ENCODE results near the gene DNAH7. TPM values are rescaled to one million over a fixed set of nuclear protein-coding genes. Genes with fewer than 3 reads are reported as not detected.

The DNAH7 gene
- total and polyA plus RNA-seq, 10 of the 15 experiments (the other 5 are each of a cell fraction or from before 2014, with no cell fraction given): 0.05 to 0.61 (median 0.16) TPM

DNA sequence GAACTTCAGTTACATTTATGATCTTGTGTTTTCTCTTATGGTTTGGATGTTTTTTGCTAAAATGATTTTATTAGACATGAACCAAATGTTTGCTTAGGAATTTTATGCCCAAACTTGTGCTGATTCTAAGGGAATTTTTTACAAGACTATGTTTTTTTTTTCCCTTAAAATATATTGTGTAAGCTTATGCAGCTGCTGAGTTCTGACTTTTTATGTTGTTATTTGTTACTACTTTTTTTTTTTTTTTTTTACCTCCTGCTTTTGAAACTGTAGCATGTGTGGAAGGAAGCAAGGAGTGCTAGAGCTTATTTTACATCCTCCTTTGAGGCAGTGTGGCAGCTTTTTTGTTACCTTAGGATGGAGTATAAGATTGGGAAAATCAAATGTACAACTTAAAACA is 6.0 kb upstream of the DNAH7 start:
- DNase-seq (ENCODE audit: low read depth, low spot score) (no peak), ATAC-seq (no peak), FAIRE-seq (no peak)
- in situ Hi-C loops (cut with MboI): no loop called here
- H3K4me3 ChIP-seq: no peak overlapping the region
- TF ChIP-seq MYB (IDR thresholded peaks at IDR 0.05; ENCODE audit: borderline replicate concordance, low read depth, low read length): no peak
- TF ChIP-seq, protein P1, sequence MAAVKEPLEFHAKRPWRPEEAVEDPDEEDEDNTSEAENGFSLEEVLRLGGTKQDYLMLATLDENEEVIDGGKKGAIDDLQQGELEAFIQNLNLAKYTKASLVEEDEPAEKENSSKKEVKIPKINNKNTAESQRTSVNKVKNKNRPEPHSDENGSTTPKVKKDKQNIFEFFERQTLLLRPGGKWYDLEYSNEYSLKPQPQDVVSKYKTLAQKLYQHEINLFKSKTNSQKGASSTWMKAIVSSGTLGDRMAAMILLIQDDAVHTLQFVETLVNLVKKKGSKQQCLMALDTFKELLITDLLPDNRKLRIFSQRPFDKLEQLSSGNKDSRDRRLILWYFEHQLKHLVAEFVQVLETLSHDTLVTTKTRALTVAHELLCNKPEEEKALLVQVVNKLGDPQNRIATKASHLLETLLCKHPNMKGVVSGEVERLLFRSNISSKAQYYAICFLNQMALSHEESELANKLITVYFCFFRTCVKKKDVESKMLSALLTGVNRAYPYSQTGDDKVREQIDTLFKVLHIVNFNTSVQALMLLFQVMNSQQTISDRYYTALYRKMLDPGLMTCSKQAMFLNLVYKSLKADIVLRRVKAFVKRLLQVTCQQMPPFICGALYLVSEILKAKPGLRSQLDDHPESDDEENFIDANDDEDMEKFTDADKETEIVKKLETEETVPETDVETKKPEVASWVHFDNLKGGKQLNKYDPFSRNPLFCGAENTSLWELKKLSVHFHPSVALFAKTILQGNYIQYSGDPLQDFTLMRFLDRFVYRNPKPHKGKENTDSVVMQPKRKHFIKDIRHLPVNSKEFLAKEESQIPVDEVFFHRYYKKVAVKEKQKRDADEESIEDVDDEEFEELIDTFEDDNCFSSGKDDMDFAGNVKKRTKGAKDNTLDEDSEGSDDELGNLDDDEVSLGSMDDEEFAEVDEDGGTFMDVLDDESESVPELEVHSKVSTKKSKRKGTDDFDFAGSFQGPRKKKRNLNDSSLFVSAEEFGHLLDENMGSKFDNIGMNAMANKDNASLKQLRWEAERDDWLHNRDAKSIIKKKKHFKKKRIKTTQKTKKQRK (IDR thresholded peaks at IDR 0.05; ENCODE audit: low read depth, low read length): no peak
- TF ChIP-seq POLR2AphosphoS2 (IDR thresholded peaks at IDR 0.05; ENCODE audit: low read depth, low read length): no peak
- no peak for TF ChIP-seq KDM1A (IDR thresholded peaks at IDR 0.05; ENCODE audit: borderline replicate concordance)
- no peak for TF ChIP-seq MYC (IDR thresholded peaks at IDR 0.05; ENCODE audit: insufficient read depth, insufficient read length, insufficient replicate concordance, low read length, severe bottlenecking)
- ChIA-PET RAD21 (ENCODE audit: unreplicated experiment) (interaction anchor here (0.7 to 8.0 kb wide), 5 partner anchors 159 to 410 kb away, joined by 3 to 211 read pairs (median 5); no protein-coding TSS in a partner anchor), SMC1A (ENCODE audit: uncharacterized antibody, unreplicated experiment) (interaction anchor here (0.6 to 11.8 kb wide), 9 partner anchors 11 to 262 kb away, joined by 3 to 248 read pairs (median 4); no protein-coding TSS in a partner anchor), CTCF (interaction anchor here (0.6 to 8.2 kb wide), 7 partner anchors 6 to 379 kb away, joined by 3 to 101 read pairs (median 6); partner anchors contain the start of gene DNAH7), POLR2A (interaction anchor here (0.7 to 1.9 kb wide), 4 partner anchors 27 to 498 kb away, joined by 3 to 4 read pairs (median 4); no protein-coding TSS in a partner anchor)
- no peaks in the 10 kb centered on the region for H3K79me2 ChIP-seq (ENCODE audit: control insufficient read depth, insufficient read depth, low read length)
- no peaks in the 10 kb centered on the region for H4K20me1 ChIP-seq (ENCODE audit: control insufficient read depth, insufficient read depth)
- H3K27ac ChIP-seq (ENCODE audit: control insufficient read depth, insufficient read depth): no peak overlapping the region
- no peaks in the 10 kb centered on the region for H3K27me3 ChIP-seq (replicated peaks in 1 of 2; ENCODE audit: control insufficient read depth in 2 of 2, insufficient read depth in 2 of 2, low read length in 1 of 2)
- H3K4me1 ChIP-seq (ENCODE audit: control insufficient read depth, insufficient read depth, low read length): peaks cover 14% of the 10 kb centered on the region
- no TSS peak for BruUV-seq (replicated peaks)
- no peaks in the 10 kb centered on the region for H3K9me3 ChIP-seq (replicated peaks; ENCODE audit: control insufficient read depth, insufficient read depth, low read length)
- no peak overlapping the region for H3K9ac ChIP-seq (ENCODE audit: control insufficient read depth, insufficient read depth, low read length)
- H3K4me2 ChIP-seq (ENCODE audit: control insufficient read depth, insufficient read depth): no peak overlapping the region
- intact Hi-C loops (cut with micrococcal nuclease; ENCODE audit: unreplicated experiment): loop anchor here (5.0 kb wide), 1 partner anchor 58 kb away; no protein-coding TSS in a partner anchor
- H3K36me3 ChIP-seq (ENCODE audit: control insufficient read depth in 2 of 2, insufficient read depth in 2 of 2, low read length in 1 of 2): no peaks in the 10 kb centered on the region
- no peak overlapping the region for H2AFZ ChIP-seq (ENCODE audit: control insufficient read depth, low read depth, low read length)
